ENCODE measurements around the gene ZNF211. TPM values are rescaled to one million over a fixed set of nuclear protein-coding genes. Genes with fewer than 3 reads are reported as not detected.

Gene ZNF211
- total RNA-seq, 1 donor from 2014 or later = 11.1 TPM

DNA sequence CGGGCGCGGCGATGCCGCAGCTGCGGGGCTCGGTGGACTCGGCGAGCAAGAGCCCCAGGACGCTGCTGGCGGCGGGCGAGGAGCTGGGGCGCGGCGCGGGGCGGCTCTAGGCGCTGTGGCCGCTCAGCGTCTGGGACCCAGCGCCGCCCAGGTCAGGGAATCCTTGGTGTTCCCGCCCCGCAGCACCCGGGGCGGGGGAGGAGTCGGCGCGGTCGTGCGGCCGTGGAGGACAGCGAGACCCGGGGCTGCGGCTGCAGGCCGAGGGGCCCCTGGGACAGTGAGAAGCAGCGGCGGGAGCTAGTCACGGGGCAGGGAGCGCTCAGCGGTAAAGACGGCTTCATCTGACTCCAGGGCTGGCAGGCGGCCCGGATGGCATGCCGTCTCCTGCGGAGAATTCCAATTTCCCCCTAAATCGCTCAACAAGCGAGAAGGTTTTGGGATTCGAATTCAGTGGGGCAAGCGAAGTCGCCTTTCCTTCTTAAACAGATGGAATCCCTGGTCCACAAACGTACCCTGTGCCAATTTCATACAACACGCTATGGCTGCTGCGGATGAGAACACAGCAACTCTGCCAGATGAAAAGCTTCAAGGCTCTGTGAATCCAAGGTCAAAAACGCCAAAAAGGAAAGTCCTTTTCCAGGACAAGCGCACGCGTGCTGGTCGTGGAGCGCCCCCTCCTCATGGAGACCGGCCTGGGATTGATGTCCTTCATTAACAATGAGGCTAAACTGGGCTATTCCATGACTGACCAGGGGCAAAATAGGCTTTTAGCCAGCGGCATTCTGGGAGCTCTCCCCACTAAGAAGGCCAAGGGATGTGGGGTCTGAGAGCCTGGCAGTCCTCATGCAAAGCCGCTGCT, 31.5 kb downstream of the ZNF211 start:
- peak overlapping the region; percentile 44 for H3K4me3 ChIP-seq (ENCODE audit: low read depth, low read length)
- TF ChIP-seq, protein P1, sequence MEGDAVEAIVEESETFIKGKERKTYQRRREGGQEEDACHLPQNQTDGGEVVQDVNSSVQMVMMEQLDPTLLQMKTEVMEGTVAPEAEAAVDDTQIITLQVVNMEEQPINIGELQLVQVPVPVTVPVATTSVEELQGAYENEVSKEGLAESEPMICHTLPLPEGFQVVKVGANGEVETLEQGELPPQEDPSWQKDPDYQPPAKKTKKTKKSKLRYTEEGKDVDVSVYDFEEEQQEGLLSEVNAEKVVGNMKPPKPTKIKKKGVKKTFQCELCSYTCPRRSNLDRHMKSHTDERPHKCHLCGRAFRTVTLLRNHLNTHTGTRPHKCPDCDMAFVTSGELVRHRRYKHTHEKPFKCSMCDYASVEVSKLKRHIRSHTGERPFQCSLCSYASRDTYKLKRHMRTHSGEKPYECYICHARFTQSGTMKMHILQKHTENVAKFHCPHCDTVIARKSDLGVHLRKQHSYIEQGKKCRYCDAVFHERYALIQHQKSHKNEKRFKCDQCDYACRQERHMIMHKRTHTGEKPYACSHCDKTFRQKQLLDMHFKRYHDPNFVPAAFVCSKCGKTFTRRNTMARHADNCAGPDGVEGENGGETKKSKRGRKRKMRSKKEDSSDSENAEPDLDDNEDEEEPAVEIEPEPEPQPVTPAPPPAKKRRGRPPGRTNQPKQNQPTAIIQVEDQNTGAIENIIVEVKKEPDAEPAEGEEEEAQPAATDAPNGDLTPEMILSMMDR (IDR thresholded peaks at IDR 0.05; ENCODE audit: insufficient read depth, low read length, severe bottlenecking) = no peak
- H3K36me3 ChIP-seq (ENCODE audit: control insufficient read depth, insufficient read depth, low read length) = no peaks in the 10 kb centered on the region
- FAIRE-seq (no peak), DNase-seq (ENCODE audit: low read depth) (no peak)
- H3K27me3 ChIP-seq (ENCODE audit: control insufficient read depth, insufficient read depth, low read length) = no peaks in the 10 kb centered on the region

DNA sequence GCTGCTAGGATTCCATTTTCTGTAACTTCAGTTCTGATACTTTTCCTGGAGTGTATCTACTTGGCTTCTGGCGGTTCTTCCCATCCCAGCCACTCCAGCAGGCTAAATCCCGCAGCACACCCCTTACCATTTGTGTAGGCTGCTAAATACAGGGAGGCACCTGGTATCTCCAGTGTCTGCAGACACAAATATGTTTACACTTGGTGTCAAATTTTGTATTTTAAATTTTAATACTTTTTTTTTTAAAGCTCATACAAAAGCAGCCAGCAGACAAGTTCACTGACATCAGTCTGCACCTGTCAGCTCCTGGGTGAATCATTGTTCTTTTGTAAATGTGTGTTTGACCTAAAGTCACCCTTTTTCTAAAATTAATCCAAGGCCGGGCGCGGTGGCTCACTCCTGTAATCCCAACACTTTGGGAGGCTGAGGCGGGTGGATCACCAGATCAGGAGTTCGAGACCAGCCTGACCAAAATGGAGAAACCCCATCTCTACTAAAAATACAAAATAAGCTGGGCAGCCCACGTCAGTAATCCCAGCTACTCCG, 32.4 kb downstream of the ZNF211 start:
- DNase-seq (ENCODE audit: low read depth) (no peak), FAIRE-seq (no peak)
- no peaks in the 10 kb centered on the region for H3K27me3 ChIP-seq (ENCODE audit: control insufficient read depth, insufficient read depth, low read length)
- H3K36me3 ChIP-seq (ENCODE audit: control insufficient read depth, insufficient read depth, low read length) = no peaks in the 10 kb centered on the region
- TF ChIP-seq, protein P1 (IDR thresholded peaks at IDR 0.05; ENCODE audit: insufficient read depth, low read length, severe bottlenecking) = no peak
- H3K4me3 ChIP-seq (ENCODE audit: low read depth, low read length) = no peak overlapping the region

DNA sequence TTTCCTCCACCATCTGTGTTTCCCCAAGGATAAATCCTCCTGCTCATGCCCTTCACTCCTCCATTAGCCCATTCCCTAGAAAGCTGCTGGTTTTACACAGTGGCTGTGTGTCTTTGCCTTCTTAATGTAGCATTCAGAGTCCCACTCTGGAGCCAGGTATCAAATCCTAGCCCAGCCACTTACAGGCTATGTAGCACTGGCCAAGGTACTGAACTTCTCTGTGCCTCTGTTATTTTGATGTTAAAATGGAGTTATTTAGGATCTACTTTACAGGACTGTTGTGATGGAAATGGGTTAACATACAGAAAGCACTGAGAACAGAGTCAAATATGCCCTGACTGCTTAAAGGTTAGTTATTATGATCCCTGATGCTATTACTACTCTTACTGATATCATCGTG, 34.3 kb downstream of the ZNF211 start:
- TF ChIP-seq, protein P1 (IDR thresholded peaks at IDR 0.05; ENCODE audit: insufficient read depth, low read length, severe bottlenecking) = no peak

DNA sequence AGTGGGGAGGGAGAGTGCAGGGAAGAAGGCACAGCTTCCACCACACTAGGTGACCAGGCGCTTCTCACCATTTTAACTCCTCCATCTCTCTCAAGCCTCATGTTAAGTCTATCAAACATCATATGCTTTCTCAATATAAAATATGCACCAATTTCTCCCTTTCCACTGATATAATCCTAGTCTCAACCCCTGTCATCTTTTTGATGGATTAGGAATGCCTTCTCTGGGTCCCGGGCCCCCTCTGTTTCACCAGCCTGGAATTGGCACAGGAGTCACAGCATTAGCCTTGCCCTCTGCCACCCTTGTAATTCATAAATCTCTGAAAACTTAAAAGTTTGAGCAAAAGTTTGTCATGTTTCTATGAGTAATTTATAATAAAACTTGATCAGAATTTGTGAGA, 35.7 kb downstream of the ZNF211 start, which contains the start of gene ZSCAN4:
Gene ZSCAN4, plus strand, starts transcription at position 301 of the 400 bp plus-strand sequence. CDS start 7,211 bp downstream, outside the sequence.
- no peak for FAIRE-seq
- H3K36me3 ChIP-seq (ENCODE audit: control insufficient read depth, insufficient read depth, low read length) = no peaks in the 10 kb centered on the region
- DNase-seq (ENCODE audit: low read depth) = no peak
- H3K27me3 ChIP-seq (ENCODE audit: control insufficient read depth, insufficient read depth, low read length) = no peaks in the 10 kb centered on the region
- TF ChIP-seq, protein P1 (IDR thresholded peaks at IDR 0.05; ENCODE audit: insufficient read depth, low read length, severe bottlenecking) = no peak
- H3K4me3 ChIP-seq (ENCODE audit: low read depth, low read length) = no peak within 1 kb of the TSS

More for the DNA sequence above, 34.3 kb downstream of the ZNF211 start:
- FAIRE-seq = no peak
- no peak overlapping the region for H3K4me3 ChIP-seq (ENCODE audit: low read depth, low read length)
- H3K36me3 ChIP-seq (ENCODE audit: control insufficient read depth, insufficient read depth, low read length) = no peaks in the 10 kb centered on the region
- H3K27me3 ChIP-seq (ENCODE audit: control insufficient read depth, insufficient read depth, low read length) = no peaks in the 10 kb centered on the region
- no peak for DNase-seq (ENCODE audit: low read depth)

DNA sequence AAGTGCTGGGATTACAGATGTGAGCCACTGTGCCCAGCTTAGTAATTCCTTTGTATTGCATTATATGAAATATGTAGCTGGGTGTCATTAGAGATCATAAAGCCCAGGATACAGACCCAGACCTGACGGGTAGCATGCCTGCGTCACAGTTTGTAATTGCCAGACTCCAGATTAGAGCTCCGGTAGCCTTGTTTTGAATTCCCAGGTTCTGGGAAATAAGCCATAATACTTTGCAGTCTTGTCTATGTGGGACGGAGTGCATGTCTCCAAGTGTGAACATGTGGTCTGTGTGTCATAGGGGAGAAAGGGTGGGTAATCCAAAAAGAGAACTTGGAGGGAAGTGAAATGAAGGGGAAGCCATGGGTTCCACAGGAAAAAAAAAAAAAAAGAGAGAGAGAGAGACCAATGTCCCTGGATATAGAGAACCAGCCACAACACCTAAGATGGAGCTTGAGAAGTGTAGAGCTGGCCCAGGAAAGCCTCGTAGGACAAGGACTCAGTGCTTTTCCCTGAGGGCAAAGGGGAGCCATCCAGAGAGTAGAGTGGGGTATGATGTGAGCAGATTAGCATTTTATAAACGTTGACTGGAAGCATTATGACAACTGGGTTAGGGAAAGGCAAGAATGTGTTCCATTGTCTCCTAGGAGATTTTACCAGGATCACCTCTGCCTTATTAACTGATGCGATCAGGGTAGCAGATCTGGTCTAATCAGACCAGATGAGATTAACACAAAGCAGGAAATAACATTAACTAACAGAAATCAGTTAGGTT, 38.3 kb downstream of the ZNF211 start:
- TF ChIP-seq, protein P1 (IDR thresholded peaks at IDR 0.05; ENCODE audit: insufficient read depth, low read length, severe bottlenecking) = no peak
- FAIRE-seq (no peak), DNase-seq (ENCODE audit: low read depth) (no peak)
- Histone ChIP-seq H3K27me3 (ENCODE audit: control insufficient read depth, insufficient read depth, low read length) (no peaks in the 10 kb centered on the region), H3K36me3 (ENCODE audit: control insufficient read depth, insufficient read depth, low read length) (no peaks in the 10 kb centered on the region), H3K4me3 (ENCODE audit: low read depth, low read length) (no peak overlapping the region)

Data from bronchial epithelial cell (primary cell).